ENCODE data around the gene MRPS34.

MRPS34 gene

GRCh38 chr16:1762879-1763520 is 9.9 kb downstream of the MRPS34 start:
- TF ChIP-seq CTCF (IDR thresholded peaks at IDR 0.05) (no peak), ZFX (IDR thresholded peaks at IDR 0.05; ENCODE audit: borderline replicate concordance) (no peak)
- peak overlapping the region; percentile 48 for H3K27ac ChIP-seq

GRCh38 chr16:1762196-1762878 is 10.6 kb downstream of the MRPS34 start:
- no peak overlapping the region for H3K27ac ChIP-seq
- no peak for TF ChIP-seq CTCF (IDR thresholded peaks at IDR 0.05)
- no peak for TF ChIP-seq ZFX (IDR thresholded peaks at IDR 0.05; ENCODE audit: borderline replicate concordance)

- no peak overlapping the region for H3K27ac ChIP-seq
- TF ChIP-seq ZFX (IDR thresholded peaks at IDR 0.05; ENCODE audit: borderline replicate concordance) (no peak), CTCF (IDR thresholded peaks at IDR 0.05) (no peak)
Measured at GRCh38 chr16:1761751-1762150, 11.2 kb downstream of the MRPS34 start.

- TF ChIP-seq CTCF (IDR thresholded peaks at IDR 0.05) (no peak), ZFX (IDR thresholded peaks at IDR 0.05; ENCODE audit: borderline replicate concordance) (no peak)
- no peak overlapping the region for H3K27ac ChIP-seq
Measured at GRCh38 chr16:1760911-1761310, 12.0 kb downstream of the MRPS34 start.

GRCh38 chr16:1759511-1759910 is 13.4 kb downstream of the MRPS34 start:
- no peak overlapping the region for H3K27ac ChIP-seq
- TF ChIP-seq CTCF (IDR thresholded peaks at IDR 0.05) = no peak
- TF ChIP-seq ZFX (IDR thresholded peaks at IDR 0.05; ENCODE audit: borderline replicate concordance) = no peak

GRCh38 chr16:1758923-1759322 is 14.0 kb downstream of the MRPS34 start:
- no peak for TF ChIP-seq ZFX (IDR thresholded peaks at IDR 0.05; ENCODE audit: borderline replicate concordance)
- TF ChIP-seq CTCF (IDR thresholded peaks at IDR 0.05) = no peak
- no peak overlapping the region for H3K27ac ChIP-seq

GRCh38 chr16:1757714-1758461 is 15.0 kb downstream of the MRPS34 start:
- no peak overlapping the region for H3K27ac ChIP-seq
- no peak for TF ChIP-seq CTCF (IDR thresholded peaks at IDR 0.05)
- no peak for TF ChIP-seq ZFX (IDR thresholded peaks at IDR 0.05; ENCODE audit: borderline replicate concordance)
